HG03135 (cell line): ENCODE measurements around the gene E2F1.
"Not testable (repeated sequence)": the region's sequence is repeated elsewhere in the genome, so short reads cannot be mapped to it uniquely, and the experiment has no call there.

ENCODE experiments used
- ATAC-seq: cut with Tn5 transposase; IDR thresholded peaks from one replicate; pipeline ENCODE4 v1.9.1; 2021; ENCODE audit warnings: mild to moderate bottlenecking, moderate library complexity; ENCODE audit not compliant: unreplicated experiment

E2F1 gene

GRCh38 chr20:33711446-33711738 is 25.2 kb upstream of the E2F1 start:
- no peak for ATAC-seq

- no peak for ATAC-seq
Observed at GRCh38 chr20:33710681-33711445, 24.7 kb upstream of the E2F1 start.

DNA sequence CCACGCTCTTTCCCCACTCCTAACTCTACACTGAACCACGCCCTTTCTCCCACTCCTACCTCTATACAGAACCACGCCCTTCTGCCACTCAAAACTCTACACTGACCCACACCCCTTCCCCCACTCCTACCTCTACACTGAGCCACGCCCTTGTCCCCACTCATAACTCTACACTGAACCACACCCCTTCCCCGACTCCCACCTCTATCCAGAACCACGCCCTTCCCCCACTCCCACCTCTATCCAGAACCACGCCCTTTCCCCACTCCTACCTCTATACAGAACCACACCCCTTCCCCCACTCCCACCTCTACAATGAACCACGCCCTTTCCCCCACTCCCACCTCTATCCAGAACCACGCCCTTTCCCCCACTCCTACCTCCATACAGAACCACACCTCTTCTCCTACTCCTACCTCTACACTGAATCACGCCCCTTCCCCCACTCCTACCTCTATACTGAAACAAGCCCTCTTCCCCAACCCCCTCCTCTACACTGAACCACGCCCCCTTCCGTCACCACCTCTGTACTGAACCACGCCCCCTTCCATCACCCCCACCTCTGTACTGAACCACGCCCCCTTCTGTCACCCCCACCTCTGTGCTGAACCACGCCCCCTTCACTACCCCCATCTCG is 23.8 kb upstream of the E2F1 start:
- no peak for ATAC-seq

DNA sequence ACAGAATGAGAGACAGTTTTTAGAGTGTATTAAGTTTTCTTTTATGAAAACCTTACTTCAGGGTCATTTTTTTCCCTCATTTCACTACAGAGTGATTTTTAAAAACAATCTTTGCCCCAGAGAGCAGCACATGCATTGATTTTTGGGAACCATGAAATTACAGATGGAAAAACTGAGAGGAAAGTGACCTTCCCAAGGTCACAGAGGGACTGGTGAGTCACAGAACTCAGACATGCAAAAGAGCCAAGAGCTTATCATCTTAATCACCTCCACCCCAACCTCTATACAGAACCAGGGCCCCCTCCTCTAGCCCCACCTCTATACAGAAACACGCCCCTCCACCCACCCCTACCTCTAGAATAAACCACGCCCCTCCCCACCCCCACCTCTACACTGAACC is 23.2 kb upstream of the E2F1 start:
- ATAC-seq: no peak

- no peak for ATAC-seq
Observed at GRCh38 chr20:33707668-33708067, 21.5 kb upstream of the E2F1 start.

DNA sequence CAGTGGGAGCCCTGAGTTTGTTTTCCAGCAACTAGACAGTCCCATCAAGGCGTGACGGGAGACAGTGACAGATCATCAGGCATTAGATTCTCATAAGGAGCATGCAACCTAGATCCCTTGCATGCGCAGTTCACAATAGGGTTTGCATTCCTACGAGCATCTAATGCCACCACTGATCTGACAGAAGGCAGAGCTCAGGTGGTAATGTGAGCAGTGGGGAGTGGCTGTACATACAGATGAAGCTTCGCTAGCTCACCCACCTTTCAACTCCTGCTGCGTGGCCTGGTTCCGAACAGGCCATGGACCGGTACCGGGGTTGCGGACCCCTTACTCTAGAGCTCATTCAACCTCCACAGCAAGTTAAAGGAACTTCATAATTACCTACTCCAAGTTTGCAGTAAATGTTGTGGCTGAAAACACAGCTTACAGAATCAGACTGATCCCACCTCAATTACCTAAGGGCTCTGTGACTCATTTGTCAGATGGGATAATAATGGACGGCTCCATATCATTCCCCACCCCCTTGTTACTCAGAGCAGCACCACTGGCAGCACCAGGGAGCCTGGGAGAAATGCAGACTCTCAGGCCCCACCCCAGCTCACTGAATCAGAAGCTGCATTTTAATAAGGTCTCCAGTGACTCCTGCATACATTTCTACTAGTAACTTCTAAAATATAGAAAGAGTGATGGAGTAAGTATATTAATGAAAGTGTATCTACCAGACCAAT is 18.2 kb upstream of the E2F1 start:
- no peak for ATAC-seq

GRCh38 chr20:33703498-33704137 is 17.4 kb upstream of the E2F1 start:
- no peak for ATAC-seq

GRCh38 chr20:33702861-33703260 is 16.7 kb upstream of the E2F1 start:
- ATAC-seq: no peak

DNA sequence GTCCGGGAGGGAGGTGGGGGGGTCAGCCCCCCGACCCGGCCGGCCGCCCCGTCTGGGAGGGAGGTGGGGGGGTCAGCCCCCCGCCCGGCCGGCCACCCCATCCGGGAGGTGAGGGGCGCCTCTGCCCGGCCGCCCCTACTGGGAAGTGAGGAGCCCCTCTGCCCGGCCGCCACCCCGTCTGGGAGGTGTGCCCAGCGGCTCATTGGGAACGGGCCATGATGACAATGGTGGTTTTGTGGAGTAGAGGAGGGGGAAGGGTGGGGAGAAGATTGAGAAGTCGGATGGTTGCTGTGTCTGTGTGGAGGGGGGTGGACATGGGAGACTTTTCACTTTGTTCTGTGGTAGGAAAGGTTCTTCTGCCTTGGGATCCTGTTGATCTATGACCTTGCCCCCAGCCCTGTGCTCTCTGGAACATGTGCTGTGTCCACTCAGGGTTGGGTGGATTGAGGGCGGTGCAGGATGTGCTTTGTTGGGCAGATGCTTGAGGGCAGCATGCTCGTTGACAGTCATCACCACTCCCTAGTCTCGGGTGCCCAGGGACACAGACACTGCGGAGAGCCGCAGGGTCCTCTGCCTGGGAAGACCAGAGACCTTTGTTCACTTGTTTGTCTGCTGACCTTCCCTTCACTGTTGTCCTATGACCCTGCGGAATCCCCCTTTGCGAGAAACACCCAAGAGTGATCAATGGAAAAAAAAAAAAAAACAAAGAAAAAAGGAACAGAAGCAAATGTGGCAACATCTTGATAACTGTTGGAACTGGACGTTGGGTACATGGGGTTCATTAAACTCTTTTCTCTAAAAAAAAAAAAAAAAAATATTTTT is 15.7 kb upstream of the E2F1 start:
- no peak for ATAC-seq

GRCh38 chr20:33700696-33701441 is 14.7 kb upstream of the E2F1 start:
- not testable (repeated sequence) for ATAC-seq

DNA sequence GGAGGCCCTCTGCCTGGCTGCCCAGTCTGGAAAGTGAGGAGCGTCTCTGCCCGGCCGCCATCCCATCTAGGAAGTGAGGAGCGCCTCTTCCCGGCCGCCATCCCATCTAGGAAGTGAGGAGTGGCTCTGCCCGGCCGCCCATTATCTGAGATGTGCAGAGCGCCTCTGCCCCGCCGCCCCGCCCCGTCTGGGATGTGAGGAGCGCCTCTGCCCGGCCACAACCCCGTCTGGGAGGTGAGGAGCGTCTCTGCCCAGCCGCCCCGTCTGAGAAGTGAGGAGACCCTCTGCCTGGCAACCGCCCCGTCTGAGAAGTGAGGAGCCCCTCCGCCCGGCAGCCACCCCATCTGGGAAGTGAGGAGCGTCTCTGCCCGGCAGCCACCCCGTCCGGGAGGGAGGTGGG is 12.8 kb upstream of the E2F1 start:
- ATAC-seq: not testable (repeated sequence)

DNA sequence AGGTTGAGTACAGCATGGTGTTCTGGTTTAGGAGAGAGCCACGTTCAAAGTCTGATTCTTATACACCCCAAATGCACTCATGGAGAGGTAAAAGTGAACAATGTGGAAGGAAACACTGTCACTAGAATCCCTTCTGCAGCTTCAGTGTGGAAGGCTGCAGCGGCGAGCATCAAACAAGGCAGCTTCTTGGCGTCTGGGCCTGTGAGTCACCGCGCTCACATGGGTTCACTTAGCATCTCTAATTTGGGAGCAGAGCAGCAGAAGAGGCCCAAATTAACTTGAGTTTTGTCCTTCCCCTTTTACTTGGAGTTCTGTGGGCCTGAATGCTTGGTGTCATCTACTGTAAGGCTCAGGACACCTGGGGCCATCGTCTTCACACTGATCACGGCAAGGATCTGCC is 10.9 kb upstream of the E2F1 start:
- no peak for ATAC-seq

DNA sequence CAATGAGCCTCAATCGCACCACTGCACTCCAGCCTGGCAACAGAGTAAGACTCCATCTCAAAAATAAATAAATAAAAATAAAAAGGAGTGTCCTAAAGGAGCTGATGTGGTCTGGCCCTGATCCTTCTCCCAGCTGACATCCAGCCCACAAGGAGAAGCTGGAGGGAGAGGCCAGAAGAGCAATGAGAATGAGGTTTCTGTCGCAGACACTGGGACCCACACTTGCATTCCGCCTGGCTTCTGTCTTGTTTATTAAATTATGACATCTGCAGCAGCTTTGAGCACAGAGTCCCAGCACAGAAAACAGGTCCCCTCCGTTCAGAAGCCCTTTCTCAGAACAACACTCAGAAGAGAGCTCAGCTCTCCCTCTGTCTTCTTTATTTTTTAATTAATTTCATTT is 10.3 kb upstream of the E2F1 start:
- ATAC-seq: no peak

DNA sequence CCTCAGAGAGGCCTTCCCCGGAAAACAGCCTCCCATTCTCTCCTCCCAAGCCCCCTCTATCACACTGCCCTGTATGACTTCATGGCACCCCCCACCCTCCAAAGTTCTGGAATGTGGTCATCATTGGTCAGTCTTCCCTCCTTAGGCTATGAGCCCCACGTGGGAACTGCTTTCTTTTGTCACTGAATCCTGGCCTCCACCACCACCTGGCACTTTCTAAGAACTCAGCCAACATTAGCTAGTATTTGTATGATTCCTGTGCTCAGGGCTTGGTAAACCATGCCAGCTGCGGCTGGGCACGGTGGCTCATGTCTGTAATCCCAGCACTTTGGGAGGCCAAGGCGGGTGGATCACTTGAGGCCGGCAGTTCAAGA is 8.4 kb upstream of the E2F1 start:
- ATAC-seq: no peak

GRCh38 chr20:33693741-33694638 is 7.8 kb upstream of the E2F1 start:
- ATAC-seq: no peak

- ATAC-seq: no peak
Observed at GRCh38 chr20:33693289-33693688, 7.1 kb upstream of the E2F1 start.

DNA sequence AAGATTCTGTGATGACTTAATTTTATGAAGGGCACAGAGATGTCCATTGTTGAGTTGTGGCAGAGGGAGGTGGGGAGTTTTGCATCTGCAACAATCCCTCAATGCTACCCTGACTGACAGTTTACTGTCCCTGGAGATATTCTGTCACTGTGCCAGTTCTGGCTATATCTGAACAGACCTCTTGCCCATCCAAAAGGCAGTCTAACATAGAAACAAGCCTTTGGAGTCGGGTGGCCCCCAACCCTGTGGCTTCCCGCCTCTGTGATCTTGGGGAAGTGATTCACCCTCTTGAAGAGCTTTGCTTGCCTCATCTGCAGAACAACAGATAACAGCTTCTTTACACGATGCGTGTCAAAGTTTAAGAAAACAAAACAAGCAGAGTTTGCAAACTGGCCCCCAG is 3.8 kb upstream of the E2F1 start:
- ATAC-seq: no peak

GRCh38 chr20:33689493-33689892 is 3.3 kb upstream of the E2F1 start:
- ATAC-seq: no peak

DNA sequence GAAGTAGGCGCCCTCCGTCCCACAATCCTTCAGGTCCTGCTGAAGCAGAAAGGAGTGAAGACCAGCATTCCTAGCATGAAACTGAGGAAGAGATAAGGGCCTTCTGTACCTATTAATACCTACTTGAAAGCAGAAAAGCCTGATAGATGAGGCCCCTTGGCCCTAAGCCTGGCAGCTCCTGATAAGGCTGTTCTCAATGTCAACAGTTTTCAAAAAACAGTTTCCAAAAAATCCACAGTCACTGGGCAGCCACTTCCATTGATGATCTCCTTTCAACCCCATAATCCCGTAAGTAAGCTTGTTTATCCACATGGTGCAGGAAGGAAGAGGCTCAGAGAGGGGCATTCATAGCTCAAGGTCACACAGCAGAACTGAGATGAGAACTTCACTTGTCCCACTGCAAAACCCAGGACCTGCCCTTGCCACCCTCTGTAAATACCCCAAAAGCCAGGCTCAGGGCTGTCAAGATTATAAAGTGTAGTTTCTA is 2.8 kb upstream of the E2F1 start:
- ATAC-seq: no peak
